HG02840 (cell line): ENCODE measurements around the gene ANXA8.
"Not testable (repeated sequence)": the region's sequence is repeated elsewhere in the genome, so short reads cannot be mapped to it uniquely, and the experiment has no call there.

Experiments
- ATAC-seq: cut with Tn5 transposase; IDR thresholded peaks from one replicate; pipeline ENCODE4 v1.9.1; 2021; ENCODE audit warnings: mild to moderate bottlenecking, moderate library complexity, moderate number of reproducible peaks; ENCODE audit not compliant: unreplicated experiment, low FRiP score

ANXA8 gene

DNA sequence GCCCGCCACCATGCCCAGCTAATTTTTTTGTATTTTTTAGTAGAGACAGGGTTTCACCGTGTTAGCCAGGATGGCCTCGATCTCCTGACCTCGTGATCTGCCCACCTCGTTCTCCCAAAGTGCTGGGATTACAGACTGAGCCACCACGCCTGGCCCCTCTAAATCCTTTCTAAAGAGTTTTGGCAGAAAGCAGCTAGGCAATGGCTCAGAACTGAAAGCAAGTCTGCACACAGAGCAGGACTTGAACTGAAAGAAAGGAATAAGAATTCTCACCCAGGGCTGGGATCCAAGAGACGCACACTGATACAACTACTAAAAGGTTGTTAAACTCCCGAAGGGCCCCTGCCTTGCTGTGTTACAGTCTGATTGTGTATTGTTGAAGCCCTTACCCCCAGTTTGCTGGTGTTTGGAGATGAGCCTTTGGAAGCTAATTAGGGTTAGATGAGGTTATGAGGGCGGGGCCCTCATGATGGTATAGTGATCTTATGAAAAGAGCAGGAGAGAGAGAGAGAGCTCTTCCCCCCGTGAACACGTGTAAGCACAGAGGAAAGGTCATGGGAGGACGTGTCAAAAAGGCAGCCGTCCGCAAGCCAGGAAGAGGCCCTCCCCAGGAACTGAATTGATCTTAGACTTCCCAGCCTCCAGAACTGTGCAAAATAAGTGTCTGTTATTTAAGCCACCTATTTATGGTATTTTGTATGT is 18.5 kb downstream of the ANXA8 start:
- not testable (repeated sequence) for ATAC-seq

DNA sequence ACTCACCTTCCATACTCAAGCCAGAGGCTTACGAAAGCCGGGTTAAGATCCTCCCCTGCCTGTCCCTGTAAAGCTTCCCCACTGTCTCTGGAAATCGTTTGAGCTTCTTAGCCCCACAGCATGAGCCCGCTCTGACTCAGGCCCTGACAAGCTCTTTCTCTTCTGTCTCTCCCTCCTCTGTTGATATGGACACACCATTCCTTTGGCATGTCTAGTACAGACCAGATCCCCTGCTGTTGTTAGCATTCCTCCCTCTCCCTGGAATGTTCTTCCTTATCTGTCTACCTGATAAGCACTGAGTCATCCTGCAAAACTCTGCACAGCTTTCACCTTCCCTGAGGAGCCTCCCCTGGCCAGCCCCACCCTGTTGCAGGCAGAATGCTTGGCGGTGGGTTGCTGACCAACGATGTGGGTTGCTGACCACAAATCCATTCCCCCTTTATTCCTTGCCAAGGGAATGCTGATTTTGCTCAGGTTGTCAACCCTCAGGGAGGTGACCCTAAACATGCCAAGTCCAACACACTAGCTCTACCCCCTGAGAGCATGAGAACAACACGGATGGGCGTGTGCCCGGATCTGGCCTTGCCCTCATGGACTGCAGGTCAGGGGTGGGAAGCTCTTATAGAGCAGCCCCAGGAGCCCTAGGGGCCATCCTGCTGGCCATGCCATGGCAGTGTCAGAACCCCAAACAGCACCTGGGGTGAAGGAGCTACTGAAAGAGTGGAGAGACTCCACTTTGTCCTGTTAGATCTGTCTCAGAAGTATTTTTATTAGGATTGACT is 21.1 kb downstream of the ANXA8 start:
- not testable (repeated sequence) for ATAC-seq

DNA sequence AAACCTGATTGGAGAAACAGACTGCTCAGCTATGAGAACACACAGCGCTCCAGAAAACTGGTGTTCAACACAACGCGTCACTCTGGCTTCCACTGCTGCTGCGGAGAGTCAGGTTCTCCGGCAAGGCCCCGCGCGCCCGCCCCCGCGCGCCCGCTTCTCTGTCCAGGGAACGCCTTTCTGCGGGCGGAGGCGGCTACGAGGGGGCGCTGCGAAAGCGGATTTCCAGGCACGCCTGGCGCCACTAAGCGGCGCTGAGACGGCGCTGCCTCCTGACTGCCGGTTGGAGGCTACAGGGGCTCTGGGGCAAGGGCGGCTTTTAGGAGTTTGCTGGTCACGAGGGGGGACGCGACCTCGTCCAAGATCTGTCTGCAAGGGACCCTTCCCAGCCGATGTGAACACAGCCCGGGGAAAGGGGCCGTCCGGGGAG is 22.6 kb downstream of the ANXA8 start:
- ATAC-seq = not testable (repeated sequence)

DNA sequence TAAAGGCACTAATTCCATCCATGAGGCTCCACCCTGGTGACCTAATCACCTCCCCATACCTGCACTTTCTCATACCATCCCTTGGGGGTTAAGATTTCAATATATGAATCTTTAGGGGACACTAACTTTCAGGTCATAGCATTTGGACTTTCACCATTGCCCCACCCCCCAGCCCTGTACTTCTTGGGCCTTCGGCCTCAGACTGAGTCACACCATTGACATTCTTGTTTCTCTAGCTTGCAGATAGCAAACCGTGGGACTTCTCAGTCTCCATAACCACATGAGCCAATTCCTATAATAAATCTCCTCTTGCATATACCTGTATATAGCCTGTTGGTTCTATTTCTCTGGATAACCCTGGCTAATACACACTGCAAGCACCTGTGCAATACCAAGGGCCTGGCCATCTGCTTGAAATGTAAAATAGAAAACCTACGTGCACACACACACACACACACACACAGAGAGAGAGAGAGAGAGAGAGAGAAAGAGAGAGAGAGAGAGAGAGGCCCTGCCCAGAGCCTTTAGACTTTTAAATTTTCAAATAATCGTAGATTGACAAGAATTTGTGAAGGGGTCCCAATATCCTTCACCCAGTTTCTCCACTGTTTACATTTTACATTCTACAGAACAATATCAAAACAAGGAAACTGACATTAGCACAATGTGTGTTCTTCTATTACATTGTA is 25.3 kb downstream of the ANXA8 start:
- no peak for ATAC-seq

- ATAC-seq = no peak
Measured at GRCh38 chr10:47457826-47458225, 26.1 kb downstream of the ANXA8 start.

DNA sequence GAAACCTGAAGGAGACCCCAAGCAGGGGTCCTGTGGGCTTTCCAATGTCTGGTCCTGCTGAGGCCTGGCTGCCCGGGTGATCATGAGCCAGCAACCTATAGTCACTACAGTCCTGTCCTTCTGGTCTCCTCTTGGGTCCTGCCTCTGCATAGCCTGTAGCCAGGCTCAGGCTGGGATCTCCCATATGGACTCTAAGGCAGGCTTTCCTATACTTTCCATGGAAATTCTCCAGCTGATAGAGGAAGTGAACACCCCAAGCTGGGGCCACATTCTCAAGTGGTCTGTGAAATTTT is 26.4 kb downstream of the ANXA8 start:
- ATAC-seq = no peak

GRCh38 chr10:47456794-47457527 is 27.0 kb downstream of the ANXA8 start:
- ATAC-seq = no peak

DNA sequence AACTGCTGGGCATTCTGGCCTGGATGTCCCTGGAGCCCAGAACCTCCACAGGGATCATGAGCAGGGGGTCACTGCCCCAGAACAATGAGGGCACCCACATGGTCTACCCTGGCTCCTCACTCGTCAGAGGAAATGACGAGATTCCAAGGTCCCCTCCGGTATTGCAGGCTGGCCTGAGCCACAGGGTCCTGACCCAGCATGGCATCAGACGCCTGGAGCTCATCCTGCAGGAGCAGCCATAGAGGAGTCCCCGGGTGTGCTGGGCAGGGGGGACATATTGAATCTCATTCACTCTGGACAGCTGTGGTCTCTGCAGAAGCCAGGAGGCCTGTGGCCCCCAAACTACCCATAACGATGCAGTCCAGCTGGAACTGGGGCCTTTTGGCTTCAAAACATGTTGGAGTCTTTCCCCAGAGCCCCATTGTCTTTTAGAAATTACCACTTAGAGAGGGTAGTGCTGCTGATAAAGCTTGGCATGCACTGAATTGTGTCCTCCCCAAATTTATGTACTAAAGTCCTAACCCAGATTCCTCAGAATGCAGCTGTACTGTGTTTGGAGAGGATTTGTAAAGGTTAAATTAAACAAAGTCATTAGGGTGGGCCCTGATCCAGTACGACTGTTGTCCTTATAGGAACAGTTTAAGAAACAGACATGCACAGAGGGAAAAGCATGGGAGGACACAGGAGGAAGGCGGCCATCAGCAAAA is 27.7 kb downstream of the ANXA8 start:
- no peak for ATAC-seq

DNA sequence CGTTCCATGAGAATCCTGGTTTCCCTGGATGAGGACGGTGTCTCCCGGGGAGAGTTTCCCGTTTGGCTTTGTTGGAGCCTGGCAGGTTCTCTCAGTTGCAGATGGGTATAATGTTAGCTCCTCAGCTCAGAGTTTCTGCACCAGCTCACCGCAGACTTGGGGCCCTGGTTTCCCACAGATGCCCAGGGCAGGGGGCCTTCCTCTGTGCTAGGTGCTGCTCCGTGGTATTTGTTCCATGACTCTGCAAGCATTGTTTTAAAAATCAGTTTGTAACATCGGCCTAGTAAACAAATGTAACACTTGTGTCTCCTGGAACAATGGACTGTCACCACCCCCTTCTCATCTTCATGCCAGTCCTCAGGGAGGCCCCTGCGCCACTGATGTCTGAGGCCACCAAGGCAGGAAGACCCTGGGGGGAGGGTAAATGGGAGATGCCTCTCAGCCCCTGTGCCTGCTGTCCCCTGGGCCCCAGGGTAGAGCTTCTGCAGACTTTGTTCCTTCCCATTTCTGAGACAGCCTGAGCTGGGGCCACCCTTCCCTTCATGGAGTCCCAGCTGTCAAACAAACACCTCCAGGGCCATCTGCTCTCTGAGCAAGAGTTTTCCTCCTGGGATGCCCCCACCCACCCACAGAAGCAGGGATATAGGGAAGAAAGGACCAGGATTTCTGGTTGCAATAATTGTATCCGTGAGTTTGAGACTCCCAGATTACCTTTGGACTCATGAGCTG is 28.4 kb downstream of the ANXA8 start:
- not testable (repeated sequence) for ATAC-seq

- no peak for ATAC-seq
Measured at GRCh38 chr10:47454780-47455058, 29.2 kb downstream of the ANXA8 start.

DNA sequence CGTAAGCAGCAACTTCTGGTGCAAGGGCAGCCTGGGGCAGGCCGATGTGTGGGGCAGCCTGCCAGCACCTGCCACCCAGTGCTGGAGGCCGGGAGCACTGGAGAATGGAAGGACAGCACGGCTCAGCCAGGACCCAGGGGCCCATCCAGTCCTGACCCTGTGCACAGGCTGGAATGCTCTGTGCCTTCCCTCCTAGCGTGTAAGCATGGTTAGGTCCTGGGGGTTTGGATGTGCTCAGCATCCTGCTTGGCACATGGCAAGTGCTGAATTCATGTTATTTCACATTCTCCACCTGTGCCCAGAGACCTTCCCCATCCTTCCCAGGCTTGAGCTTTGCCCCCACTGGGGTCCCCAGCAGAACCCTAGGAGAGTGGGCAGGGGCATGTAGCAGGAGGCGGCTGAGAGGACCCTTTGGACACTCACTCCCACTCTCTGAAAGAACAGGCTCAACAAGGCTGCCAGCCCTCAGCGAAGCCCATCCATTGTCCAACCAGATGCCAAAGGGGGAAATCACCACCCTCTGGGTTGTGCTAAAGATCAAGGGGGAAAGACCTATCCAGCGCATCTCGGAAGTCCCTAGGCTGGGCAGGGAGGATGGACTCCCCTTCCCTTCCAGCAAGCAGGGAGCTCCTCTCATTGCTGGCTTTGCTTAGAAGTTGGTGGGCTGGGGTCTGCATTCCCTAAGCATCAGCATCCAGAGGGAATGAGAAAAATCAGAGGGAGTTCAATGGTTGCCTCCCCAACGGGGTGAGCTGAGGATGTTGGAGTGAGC is 29.7 kb downstream of the ANXA8 start:
- no peak for ATAC-seq

- ATAC-seq = no peak
Measured at GRCh38 chr10:47453141-47454007, 30.5 kb downstream of the ANXA8 start.

DNA sequence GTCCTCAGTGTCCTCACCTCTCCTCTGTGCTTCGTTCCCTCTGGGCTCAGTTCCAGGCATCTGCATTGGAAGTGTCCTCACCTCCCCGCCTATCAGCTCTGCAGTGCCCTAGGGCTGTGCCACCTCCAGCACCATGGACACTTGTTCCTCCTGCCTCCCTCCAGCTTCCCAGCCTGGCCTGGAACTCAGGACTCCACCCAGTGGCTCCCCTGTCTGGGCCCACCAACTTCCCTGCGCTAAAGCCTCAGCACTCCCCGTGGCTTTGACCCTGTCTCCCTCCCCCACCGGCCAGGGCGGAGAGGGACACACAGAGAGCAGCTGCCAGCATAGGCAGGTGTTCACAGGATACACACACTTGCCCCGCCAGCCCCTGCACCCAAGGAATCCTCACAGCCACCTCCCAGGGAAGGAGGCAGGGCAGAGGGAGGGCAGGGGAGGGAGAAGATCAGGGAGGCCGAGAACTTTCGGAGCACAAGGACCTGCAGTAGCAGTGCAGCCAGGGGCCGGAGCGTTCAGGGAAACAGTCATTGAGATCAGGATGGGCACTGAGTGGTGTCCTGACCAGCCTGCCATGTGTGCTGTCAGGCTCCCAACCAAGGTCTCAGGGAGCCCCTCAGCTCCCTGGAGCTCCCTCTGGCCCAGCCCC is 31.3 kb downstream of the ANXA8 start:
- ATAC-seq = no peak

DNA sequence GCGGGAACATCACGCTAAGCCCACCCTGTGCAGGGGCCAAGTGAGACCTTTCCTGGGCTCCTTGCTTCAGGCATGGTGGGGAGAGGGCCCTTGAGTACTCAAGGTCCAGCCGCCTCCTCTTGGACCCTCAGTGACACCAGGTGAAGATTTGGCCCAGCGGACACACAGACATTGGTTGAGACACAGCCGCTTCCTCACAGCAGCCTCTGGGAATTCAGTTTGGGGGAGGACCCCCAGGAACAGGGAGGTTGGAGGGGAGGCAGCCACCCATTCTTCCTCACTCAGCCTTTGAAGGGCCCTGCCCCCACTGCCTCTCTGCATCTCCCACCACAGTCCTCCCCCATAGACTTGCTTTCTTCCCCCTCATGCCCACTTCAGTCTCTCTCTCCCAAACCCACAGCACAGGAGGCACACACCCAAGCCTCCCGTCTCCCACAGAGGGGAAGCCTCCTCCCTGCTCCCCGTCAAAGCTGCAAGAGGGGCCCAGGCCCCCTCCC is 31.9 kb downstream of the ANXA8 start:
- no peak for ATAC-seq

DNA sequence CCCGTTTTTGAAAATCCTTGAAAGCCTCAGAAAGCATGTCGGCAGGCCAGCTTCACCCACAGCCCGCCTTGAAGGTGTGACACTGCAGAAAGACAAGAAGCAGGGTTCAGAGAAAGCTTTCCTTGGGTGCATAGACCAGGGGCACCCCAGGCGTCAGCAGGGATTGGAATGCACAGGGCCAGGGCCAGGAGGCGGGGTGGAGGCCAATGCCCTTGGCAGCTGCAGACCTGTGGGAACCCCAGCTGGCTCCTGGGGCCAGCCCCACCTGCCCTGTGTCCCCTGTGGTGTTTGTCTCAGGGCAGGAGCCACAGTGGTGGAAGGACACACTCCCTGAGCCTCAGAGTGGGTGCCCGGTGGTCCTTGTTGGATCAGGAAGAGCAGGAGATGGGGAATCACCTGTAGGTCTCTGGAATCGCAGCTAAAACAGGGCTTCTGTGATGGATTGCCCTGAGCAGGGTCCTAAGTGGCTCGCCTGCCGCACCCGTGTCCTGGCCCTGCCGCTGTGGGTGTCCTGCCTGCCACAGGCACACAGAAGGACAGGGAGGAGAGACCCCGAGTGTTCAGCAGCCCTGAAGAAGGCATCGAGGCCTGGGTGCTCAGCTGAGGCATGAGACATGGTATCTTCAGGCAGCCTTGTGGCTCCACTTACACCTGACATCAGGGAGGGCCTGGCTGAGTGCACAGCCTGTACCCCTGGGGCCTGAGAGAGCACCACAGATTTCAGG is 32.5 kb downstream of the ANXA8 start:
- no peak for ATAC-seq

GRCh38 chr10:47450442-47450841 is 33.5 kb downstream of the ANXA8 start:
- no peak for ATAC-seq

- no peak for ATAC-seq
Measured at GRCh38 chr10:47449979-47450378, 33.9 kb downstream of the ANXA8 start.
